22Rv1 (cell line): ENCODE results near the gene ZDHHC8.

Experiments used
- CTCF ChIP-seq: fragments of 450-650 bp; IDR thresholded peaks from 2 replicates; pipeline ENCODE4 v1.5.1; 2017; ENCODE audit warnings: mild to moderate bottlenecking
- ZFX ChIP-seq: fragments of 450-650 bp; IDR thresholded peaks from 2 replicates; pipeline ENCODE4 v1.6.1; 2017; ENCODE audit warnings: antibody characterized with exemption, borderline replicate concordance

GRCh38 chr22:20160041-20160440, 28.4 kb downstream of the ZDHHC8 start:
- TF ChIP-seq CTCF, result no peak
- no peak for TF ChIP-seq ZFX
